ENCODE data around the gene CCDC148.

CCDC148 gene

GRCh38 chr2:158178646-158179045 lies 277.9 kb downstream of the CCDC148 start:
- no peak overlapping the region for H3K4me3 ChIP-seq (ENCODE audit: insufficient read depth, low read length, poor library complexity, severe bottlenecking)
- no peaks in the 10 kb centered on the region for H3K27me3 ChIP-seq (ENCODE audit: low read length)
- no peaks in the 10 kb centered on the region for H3K9me2 ChIP-seq (replicated peaks; ENCODE audit: insufficient read depth, low read length)
- no peak overlapping the region for H2AFZ ChIP-seq (ENCODE audit: low read depth, low read length, severe bottlenecking)
- H3K27ac ChIP-seq (ENCODE audit: low read depth, low read length) = no peak overlapping the region
- no peaks in the 10 kb centered on the region for H4K20me1 ChIP-seq (ENCODE audit: low read depth, low read length)
- no peaks in the 10 kb centered on the region for H3K79me2 ChIP-seq (ENCODE audit: insufficient read depth, low read length)
- no peak overlapping the region for H3K9ac ChIP-seq (ENCODE audit: low read length)
- no peaks in the 10 kb centered on the region for H3F3A ChIP-seq (ENCODE audit: insufficient read depth)
- TF ChIP-seq, protein P1, sequence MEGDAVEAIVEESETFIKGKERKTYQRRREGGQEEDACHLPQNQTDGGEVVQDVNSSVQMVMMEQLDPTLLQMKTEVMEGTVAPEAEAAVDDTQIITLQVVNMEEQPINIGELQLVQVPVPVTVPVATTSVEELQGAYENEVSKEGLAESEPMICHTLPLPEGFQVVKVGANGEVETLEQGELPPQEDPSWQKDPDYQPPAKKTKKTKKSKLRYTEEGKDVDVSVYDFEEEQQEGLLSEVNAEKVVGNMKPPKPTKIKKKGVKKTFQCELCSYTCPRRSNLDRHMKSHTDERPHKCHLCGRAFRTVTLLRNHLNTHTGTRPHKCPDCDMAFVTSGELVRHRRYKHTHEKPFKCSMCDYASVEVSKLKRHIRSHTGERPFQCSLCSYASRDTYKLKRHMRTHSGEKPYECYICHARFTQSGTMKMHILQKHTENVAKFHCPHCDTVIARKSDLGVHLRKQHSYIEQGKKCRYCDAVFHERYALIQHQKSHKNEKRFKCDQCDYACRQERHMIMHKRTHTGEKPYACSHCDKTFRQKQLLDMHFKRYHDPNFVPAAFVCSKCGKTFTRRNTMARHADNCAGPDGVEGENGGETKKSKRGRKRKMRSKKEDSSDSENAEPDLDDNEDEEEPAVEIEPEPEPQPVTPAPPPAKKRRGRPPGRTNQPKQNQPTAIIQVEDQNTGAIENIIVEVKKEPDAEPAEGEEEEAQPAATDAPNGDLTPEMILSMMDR (IDR thresholded peaks at IDR 0.05; ENCODE audit: insufficient read depth, low read length, poor library complexity, severe bottlenecking) = no peak
- no peak for TF ChIP-seq EZH2phosphoT487 (conservative IDR thresholded peaks at IDR 0.05; ENCODE audit: low read length)
- H3K9me3 ChIP-seq (ENCODE audit: insufficient read depth, low read length) = no peaks in the 10 kb centered on the region
- no peaks in the 10 kb centered on the region for H3K36me3 ChIP-seq (ENCODE audit: low read length)
- no peak overlapping the region for H3K4me2 ChIP-seq (ENCODE audit: low read depth, low read length, poor library complexity, severe bottlenecking)

DNA sequence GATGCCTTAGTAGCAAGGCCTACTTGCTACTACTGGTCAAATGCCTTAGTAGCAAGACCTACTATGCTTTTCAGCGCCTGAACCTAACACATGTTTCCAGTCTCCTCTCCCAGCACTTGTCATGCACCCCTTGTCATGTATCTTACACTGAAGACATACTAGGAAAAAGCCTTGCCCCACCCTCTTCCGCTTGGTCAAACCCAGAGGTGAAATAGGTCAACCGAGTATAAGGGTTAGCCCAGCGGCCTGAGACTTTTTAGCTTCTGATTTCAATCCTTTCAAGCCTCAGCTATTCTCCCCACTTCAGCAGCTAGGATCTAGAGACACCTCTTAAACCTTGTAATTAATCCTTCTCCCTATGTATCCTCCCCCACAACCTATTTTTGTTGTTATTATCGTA lies 281.6 kb downstream of the CCDC148 start:
- Histone ChIP-seq H3F3A (ENCODE audit: insufficient read depth) (no peaks in the 10 kb centered on the region), H4K20me1 (ENCODE audit: low read depth, low read length) (no peaks in the 10 kb centered on the region), H3K36me3 (ENCODE audit: low read length) (no peaks in the 10 kb centered on the region), H3K4me2 (ENCODE audit: low read depth, low read length, poor library complexity, severe bottlenecking) (no peak overlapping the region), H3K9ac (ENCODE audit: low read length) (no peak overlapping the region), H3K27me3 (ENCODE audit: low read length) (no peaks in the 10 kb centered on the region), H3K9me2 (replicated peaks; ENCODE audit: insufficient read depth, low read length) (no peaks in the 10 kb centered on the region), H3K27ac (ENCODE audit: low read depth, low read length) (no peak overlapping the region), H3K4me3 (ENCODE audit: insufficient read depth, low read length, poor library complexity, severe bottlenecking) (no peak overlapping the region), H2AFZ (ENCODE audit: low read depth, low read length, severe bottlenecking) (no peak overlapping the region), H3K9me3 (ENCODE audit: insufficient read depth, low read length) (no peaks in the 10 kb centered on the region), H3K79me2 (ENCODE audit: insufficient read depth, low read length) (no peaks in the 10 kb centered on the region)
- TF ChIP-seq, protein P1 (IDR thresholded peaks at IDR 0.05; ENCODE audit: insufficient read depth, low read length, poor library complexity, severe bottlenecking) = no peak
- no peak for TF ChIP-seq EZH2phosphoT487 (conservative IDR thresholded peaks at IDR 0.05; ENCODE audit: low read length)

GRCh38 chr2:158174495-158174894 lies 282.1 kb downstream of the CCDC148 start:
- Histone ChIP-seq H2AFZ (ENCODE audit: low read depth, low read length, severe bottlenecking) (no peak overlapping the region), H3F3A (ENCODE audit: insufficient read depth) (no peaks in the 10 kb centered on the region), H3K27ac (ENCODE audit: low read depth, low read length) (no peak overlapping the region), H3K9me3 (ENCODE audit: insufficient read depth, low read length) (no peaks in the 10 kb centered on the region), H3K9me2 (replicated peaks; ENCODE audit: insufficient read depth, low read length) (no peaks in the 10 kb centered on the region), H3K9ac (ENCODE audit: low read length) (no peak overlapping the region), H3K79me2 (ENCODE audit: insufficient read depth, low read length) (no peaks in the 10 kb centered on the region), H3K4me3 (ENCODE audit: insufficient read depth, low read length, poor library complexity, severe bottlenecking) (no peak overlapping the region), H4K20me1 (ENCODE audit: low read depth, low read length) (no peaks in the 10 kb centered on the region), H3K4me2 (ENCODE audit: low read depth, low read length, poor library complexity, severe bottlenecking) (no peak overlapping the region), H3K27me3 (ENCODE audit: low read length) (no peaks in the 10 kb centered on the region), H3K36me3 (ENCODE audit: low read length) (no peaks in the 10 kb centered on the region)
- TF ChIP-seq, protein P1 (IDR thresholded peaks at IDR 0.05; ENCODE audit: insufficient read depth, low read length, poor library complexity, severe bottlenecking) = no peak
- no peak for TF ChIP-seq EZH2phosphoT487 (conservative IDR thresholded peaks at IDR 0.05; ENCODE audit: low read length)
